Muscle layer of duodenum (tissue), 2 donors: Measurements from ENCODE around the gene SLC25A51.

ENCODE experiments used
- H3K27ac ChIP-seq: one replicate; pipeline ENCODE4 v1.7.0; 2013; ENCODE audit warnings: mild to moderate bottlenecking, low read length
- H3K27me3 ChIP-seq: one replicate; pipeline ENCODE4 v1.7.0; 2013; ENCODE audit warnings: low read depth, mild to moderate bottlenecking, control low read depth, low read length
- H3K36me3 ChIP-seq, 2 donors: one replicate each; pipeline ENCODE4 v1.7.0; 2013; ENCODE audit warnings: low read length in 2 of 2, control low read depth in 1 of 2, mild to moderate bottlenecking in 1 of 2; ENCODE audit not compliant: insufficient read depth in 2 of 2, control insufficient read depth in 1 of 2
- H3K4me1 ChIP-seq, 2 donors: one replicate each; pipeline ENCODE4 v1.7.0; 2013; ENCODE audit warnings: low read length in 2 of 2, mild to moderate bottlenecking in 2 of 2, control low read depth in 1 of 2, moderate library complexity in 1 of 2; ENCODE audit not compliant: insufficient read depth in 2 of 2, control insufficient read depth in 1 of 2
- H3K4me3 ChIP-seq, 2 donors: one replicate each; pipeline ENCODE4 v1.7.0; 2013; ENCODE audit warnings: low read length in 2 of 2, low read depth in 1 of 2, mild to moderate bottlenecking in 1 of 2
- H3K9me3 ChIP-seq, 2 donors: one replicate each; pipeline ENCODE4 v1.7.0; 2013; ENCODE audit warnings: low read length in 2 of 2, control low read depth in 1 of 2, mild to moderate bottlenecking in 1 of 2; ENCODE audit not compliant: control insufficient read depth in 1 of 2
- donor health status: healthy.

Gene SLC25A51

DNA sequence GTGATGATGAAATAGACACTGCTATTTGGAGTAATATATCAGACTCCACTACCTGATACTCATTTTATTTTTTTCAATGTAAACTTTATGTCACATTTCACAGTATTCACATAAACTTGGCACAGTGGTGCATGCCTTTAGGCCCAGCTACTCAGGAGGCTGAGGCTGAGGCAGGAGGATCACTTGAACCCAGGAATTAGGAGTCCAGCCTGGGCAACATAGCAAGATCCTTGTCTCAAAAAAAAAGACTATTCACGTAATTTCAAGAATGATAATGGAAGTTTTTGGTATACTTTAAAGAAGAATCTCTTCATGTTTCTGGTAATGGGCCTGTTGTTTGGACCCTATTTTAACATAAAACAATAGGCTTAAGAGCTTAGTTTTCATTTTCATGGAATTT lies 47.4 kb downstream of the SLC25A51 start:
- Histone ChIP-seq H3K4me3 (no peak overlapping the region), H3K27me3 (no peaks in the 10 kb centered on the region), H3K27ac (no peak overlapping the region), H3K4me1 (no peaks in the 10 kb centered on the region), H3K36me3 (peaks cover 24 to 33% of the 10 kb centered on the region in 2 donors), H3K9me3 (no peaks in the 10 kb centered on the region)

DNA sequence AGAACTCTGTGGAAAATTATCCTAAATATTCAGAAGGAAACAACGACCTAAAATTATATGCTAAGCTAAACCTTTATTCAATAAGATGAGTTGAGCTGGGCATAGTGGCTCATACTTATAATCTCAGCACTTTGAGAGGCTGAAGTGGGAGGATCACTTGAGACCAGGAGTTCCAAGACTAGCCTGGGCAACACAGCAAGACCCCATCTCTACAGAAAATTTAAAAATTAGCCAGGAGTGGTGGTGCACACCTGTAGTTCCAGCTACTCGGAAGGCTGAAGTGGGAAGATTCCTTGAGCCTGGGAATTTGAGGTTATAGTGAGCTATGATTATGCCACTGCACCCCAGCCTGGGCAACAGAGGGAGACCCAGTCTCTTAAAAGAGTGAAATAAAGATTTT lies 51.7 kb downstream of the SLC25A51 start:
- Histone ChIP-seq H3K4me3 (no peak overlapping the region), H3K9me3 (no peaks in the 10 kb centered on the region), H3K4me1 (no peaks in the 10 kb centered on the region), H3K27ac (no peak overlapping the region), H3K36me3 (peaks cover 0 to under 1% of the 10 kb centered on the region in 2 donors), H3K27me3 (no peaks in the 10 kb centered on the region)

DNA sequence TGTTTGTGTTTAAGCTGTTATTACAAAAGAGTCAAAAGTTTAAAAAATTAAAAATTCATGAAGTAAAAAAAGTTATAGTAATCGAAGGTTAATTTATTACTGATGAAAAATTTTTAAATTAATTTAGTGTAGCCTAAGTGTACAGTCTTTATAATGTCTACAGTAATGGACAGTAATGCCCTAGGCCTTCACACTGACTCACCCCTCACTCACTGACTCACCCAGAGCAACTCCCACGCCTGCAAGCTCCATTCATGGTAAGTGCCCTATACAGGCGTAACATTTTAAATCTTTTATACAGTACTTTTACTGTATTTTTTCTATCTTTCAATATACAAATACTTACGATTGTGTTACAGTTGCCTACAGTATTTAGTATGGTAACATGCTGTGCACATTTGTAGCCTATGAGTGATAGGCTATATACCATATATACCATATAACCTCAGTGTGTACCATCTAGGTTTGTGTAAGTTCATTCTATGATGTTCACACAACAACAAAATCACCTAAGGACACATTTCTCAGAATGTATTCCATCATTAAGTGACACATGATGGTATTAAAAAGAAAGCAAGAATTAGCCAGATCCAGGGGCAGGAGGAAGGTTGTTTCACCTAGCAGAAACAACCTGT lies 63.2 kb downstream of the SLC25A51 start:
- Histone ChIP-seq H3K27me3 (no peaks in the 10 kb centered on the region), H3K9me3 (no peaks in the 10 kb centered on the region), H3K27ac (no peak overlapping the region), H3K4me3 (no peak overlapping the region), H3K36me3 (no peaks in the 10 kb centered on the region), H3K4me1 (peaks cover 0 to 3% of the 10 kb centered on the region in 2 donors)

DNA sequence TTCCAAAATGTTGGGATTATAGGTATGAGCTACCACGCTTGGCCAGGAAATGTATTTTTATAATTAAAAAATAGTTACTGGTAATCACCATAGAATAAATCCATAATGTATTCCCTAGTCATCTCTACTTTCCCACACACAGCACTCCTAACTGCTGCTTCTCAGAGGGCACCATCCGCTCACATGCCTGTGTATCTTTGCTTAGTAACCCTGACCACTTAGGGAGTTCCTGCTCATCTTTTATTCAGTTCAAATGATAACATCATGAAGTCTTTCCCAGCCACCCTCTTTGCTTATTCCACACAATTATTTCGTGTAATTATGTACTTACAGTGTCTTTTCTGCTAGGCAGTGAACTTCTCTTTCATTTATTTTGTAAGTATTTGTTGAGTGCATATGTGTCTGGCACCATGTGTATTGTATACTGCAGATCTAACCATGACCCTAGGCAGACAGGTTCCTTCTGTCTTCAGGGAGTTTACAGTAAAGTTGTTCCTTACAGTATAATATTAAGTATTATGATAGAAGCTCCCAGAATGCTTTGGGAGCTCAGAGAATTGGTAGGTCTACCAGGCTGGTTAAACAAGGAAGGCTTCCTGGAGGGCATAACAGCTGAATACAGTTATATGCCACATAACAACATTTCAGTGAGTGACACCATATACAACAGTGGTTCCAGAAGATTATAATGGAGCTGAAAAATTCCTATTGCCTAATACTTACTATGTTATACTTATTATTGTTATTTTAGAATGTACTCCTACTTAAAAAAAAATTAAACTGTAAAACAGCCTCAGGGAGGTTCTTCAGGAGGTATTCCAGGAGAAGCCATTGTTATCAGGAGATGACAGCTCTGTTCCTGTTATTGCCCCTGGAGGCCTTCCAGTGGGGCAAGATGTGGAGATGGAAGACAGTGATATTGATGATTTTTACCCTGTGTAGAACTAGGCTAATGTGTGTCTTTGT lies 64.1 kb downstream of the SLC25A51 start:
- no peak overlapping the region for H3K4me3 ChIP-seq
- no peak overlapping the region for H3K27ac ChIP-seq
- H3K36me3 ChIP-seq: no peaks in the 10 kb centered on the region
- H3K27me3 ChIP-seq: no peaks in the 10 kb centered on the region
- H3K4me1 ChIP-seq: peaks cover 0 to 3% of the 10 kb centered on the region in 2 donors
- no peaks in the 10 kb centered on the region for H3K9me3 ChIP-seq
